ENCODE results near the gene EXOSC5.
"Not testable (repeated sequence)": the region's sequence is repeated elsewhere in the genome, so short reads cannot be mapped to it uniquely, and the experiment has no call there.

The EXOSC5 gene

DNA sequence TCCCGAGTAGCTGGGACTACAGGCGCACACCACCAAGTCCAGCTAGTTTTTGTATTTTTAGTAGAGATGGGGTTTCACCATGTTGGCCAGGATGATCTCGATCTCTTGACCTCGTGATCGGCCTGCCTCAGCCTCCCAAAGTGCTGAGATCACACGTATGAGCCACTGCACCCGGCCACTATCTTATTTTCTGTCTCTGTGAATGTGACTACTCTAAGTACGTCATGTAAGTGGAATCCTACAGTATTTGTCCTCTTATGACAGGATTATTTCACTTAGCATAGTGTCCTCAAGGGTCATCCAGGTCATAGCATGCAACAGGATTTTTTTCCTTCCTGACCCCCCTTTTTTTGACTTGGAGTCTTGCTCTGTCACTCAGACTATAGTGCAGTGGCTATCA is 25.6 kb downstream of the EXOSC5 start:
- no peak for DNase-seq (ENCODE audit: low read depth in 4 of 4, low spot score in 1 of 4)

GRCh38 chr19:41371119-41371518 is 26.0 kb downstream of the EXOSC5 start:
- not testable (repeated sequence) for DNase-seq (ENCODE audit: low read depth in 4 of 4, low spot score in 1 of 4)

GRCh38 chr19:41369769-41370168 is 27.4 kb downstream of the EXOSC5 start:
- DNase-seq (ENCODE audit: low read depth in 4 of 4, low spot score in 1 of 4), result no peak

GRCh38 chr19:41367848-41368301 is 29.3 kb downstream of the EXOSC5 start:
- no peak for DNase-seq (ENCODE audit: low read depth in 4 of 4, low spot score in 1 of 4)

DNA sequence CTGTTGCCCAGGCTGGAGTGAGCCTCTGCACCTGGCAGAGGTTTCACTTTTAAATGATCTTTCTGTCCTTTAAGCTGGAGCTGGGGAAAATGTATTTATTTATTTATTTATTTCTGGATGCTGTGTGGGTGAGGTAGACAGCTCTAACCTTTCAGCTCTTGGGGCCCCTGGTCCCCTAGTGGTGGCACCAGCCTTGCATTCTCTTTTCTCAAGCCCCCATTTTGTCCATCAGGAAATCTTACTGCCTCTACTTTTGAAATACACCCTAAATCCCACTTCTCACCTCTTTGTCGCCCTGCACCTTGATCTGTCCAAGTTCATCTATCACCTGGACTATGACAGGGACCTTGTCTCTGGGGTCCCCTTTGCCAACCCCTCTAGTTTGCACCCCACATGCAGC is 31.1 kb downstream of the EXOSC5 start:
- no peak for DNase-seq (ENCODE audit: low read depth in 4 of 4, low spot score in 1 of 4)

- no peak for DNase-seq (ENCODE audit: low read depth in 4 of 4, low spot score in 1 of 4)
Measured at GRCh38 chr19:41364524-41365391, 32.4 kb downstream of the EXOSC5 start.

- DNase-seq (ENCODE audit: low read depth in 4 of 4, low spot score in 1 of 4), result peak; percentile 91 to 97 (median 94)
Measured at GRCh38 chr19:41363753-41364523, 33.2 kb downstream of the EXOSC5 start, which contains the start of gene B9D2. Gene B9D2, minus strand, starts transcription at chr19:41364149. Its CDS starts 630 bp downstream, at chr19:41363519.

GRCh38 chr19:41363371-41363752 is 33.8 kb downstream of the EXOSC5 start:
- no peak for DNase-seq (ENCODE audit: low read depth in 4 of 4, low spot score in 1 of 4)

DNA sequence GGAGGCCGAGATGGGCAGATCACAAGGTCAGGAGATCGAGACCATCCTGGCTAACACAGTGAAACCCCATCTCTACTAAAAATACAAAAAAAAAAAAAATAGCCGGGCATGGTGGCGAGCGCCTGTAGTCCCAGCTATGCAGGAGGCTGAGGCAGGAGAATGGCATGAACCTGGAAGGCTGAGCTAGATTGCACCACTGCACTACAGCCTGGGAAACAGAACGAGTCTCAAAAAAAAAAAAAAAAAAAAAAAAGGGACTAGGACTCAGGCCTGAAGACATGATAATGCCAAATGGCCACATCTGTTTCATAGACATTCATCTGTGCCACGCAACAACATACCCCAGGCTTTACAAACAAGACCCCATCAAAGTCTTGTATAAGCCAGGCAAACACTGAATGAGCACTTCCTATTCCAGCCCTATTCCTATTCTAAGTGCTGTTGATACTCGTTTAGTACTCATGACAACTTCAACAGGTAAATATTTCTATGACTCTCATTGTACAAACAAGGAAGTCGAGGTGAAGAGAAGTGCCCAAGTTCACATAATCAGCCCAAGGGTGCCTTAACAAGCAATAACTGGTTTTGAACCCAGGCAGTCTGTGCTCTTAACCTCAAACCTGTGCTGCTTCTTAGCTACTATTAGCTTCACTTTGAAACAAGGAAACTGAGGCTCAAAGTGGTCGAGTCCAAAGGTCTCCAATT is 34.9 kb downstream of the EXOSC5 start:
- DNase-seq (ENCODE audit: low read depth in 4 of 4, low spot score in 1 of 4), result no peak

GRCh38 chr19:41359741-41360140 is 37.4 kb downstream of the EXOSC5 start:
- DNase-seq (ENCODE audit: low read depth in 4 of 4, low spot score in 1 of 4), result no peak

DNA sequence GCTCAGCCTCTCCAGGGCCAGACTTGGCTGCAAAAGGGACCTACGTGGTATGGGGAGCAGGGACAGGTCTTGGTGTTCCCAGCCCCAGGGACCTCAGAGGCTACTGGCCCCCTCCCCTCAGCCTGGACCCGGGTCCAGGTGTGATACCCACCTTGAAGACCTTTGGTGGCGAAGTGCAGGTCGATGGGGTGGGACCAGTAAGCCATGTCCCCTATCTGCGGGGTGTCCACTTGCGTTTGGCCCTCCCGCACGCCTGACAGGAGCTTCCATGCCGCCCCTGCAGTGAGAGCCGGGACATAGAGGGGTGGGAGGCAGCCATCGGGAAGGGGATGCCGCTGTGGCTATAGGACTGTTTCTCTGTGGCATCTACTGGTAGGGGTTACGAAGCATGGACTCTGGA is 39.4 kb downstream of the EXOSC5 start:
- DNase-seq (ENCODE audit: low read depth in 4 of 4, low spot score in 1 of 4), result no peak

DNA sequence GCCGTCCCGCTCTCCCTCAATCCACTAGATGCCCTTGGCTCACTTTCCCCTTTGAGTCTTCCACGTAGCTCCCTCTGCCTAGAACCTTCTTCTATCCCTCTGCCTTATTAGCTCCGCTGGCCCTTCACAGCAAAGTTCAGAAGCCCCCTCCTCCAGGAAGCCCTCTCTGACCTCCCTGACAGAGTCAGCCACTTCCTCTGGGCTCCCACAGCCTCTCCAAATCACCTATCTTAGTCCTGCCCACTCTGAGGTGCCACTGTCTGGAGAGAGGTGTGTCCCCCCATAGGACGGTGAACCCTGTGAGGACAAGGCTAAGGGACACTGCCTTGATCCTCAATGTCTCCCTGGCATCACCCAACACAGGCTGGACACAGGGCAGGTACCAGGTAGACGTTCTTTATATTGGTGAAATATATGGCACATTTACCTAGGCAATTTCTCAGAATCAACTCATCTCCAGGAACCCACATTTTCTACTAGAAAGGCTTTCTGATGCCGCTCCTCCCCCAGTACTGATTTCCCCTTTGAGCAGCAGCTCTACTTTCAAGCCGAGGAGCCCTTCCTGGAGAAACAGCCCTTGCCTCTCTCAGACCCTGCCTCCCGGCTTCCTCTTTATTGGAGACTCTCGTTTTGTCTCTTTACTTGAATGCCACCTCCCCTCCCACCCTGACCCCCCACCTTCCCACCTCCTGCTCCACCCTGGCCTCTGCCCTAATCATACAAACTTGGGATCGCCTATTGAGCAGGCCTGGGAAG is 40.0 kb downstream of the EXOSC5 start:
- no peak for DNase-seq (ENCODE audit: low read depth in 4 of 4, low spot score in 1 of 4)

GRCh38 chr19:41355802-41356201 is 41.4 kb downstream of the EXOSC5 start:
- DNase-seq (ENCODE audit: low read depth in 4 of 4, low spot score in 1 of 4), result no peak

GRCh38 chr19:41355035-41355434 is 42.1 kb downstream of the EXOSC5 start:
- no peak for DNase-seq (ENCODE audit: low read depth in 4 of 4, low spot score in 1 of 4)

GRCh38 chr19:41354343-41354953 is 42.7 kb downstream of the EXOSC5 start:
- no peak for DNase-seq (ENCODE audit: low read depth in 4 of 4, low spot score in 1 of 4)

- peak; percentile 79 to 89 (median 80) for DNase-seq (ENCODE audit: low read depth in 4 of 4, low spot score in 1 of 4)
Measured at GRCh38 chr19:41353466-41354342, 43.5 kb downstream of the EXOSC5 start, which contains the start of gene TGFB1. Gene TGFB1, minus strand, starts transcription at chr19:41353922. Its CDS starts 878 bp downstream, at chr19:41353044.

- peak in 3 of 4 experiments; percentile 58 to 76 (median 73) for DNase-seq (ENCODE audit: low read depth in 4 of 4, low spot score in 1 of 4)
Measured at GRCh38 chr19:41352609-41353465, 44.3 kb downstream of the EXOSC5 start.

DNA sequence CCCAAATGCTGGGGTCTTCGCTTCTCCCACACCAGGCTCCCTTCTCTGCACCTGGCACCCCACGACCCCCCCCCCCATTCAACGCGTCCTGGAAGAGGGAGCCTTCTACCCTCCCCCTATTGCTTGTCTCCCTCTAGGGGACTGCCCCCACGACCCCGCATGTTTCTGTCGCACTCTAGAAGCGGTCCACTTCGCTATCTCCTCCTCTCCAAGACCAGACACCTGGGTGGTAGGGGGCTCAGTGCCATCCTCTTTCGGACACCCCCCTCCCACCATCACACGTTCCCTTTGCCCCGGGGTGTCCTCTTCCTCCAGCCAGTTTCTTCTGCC is 44.9 kb downstream of the EXOSC5 start:
- DNase-seq (ENCODE audit: low read depth in 4 of 4, low spot score in 1 of 4), result no peak
